ENCODE results near the gene TM9SF4. TPM values are rescaled to one million over a fixed set of nuclear protein-coding genes. Genes with fewer than 3 reads are reported as not detected.
A peak's percentile ranks its signal among the peaks of the same experiment; 100 is the strongest.

TM9SF4 gene
- total RNA-seq, 6 experiments from 2014 or later, result 54.8 to 73.9 (median 60.7) TPM

GRCh38 chr20:32089637-32090362, 19.7 kb upstream of the TM9SF4 start:
- no peaks in the 10 kb centered on the region for H3K36me3 Mint-ChIP-seq (ENCODE audit: low read depth)
- no peak overlapping the region for H3K4me3 Mint-ChIP-seq
- H3K27ac Mint-ChIP-seq, result no peak overlapping the region
- no peaks in the 10 kb centered on the region for H3K4me1 Mint-ChIP-seq (ENCODE audit: low read depth)
- no peaks in the 10 kb centered on the region for H3K9me3 Mint-ChIP-seq
- DNase-seq, result no peak
- no peak for TF ChIP-seq CTCF (IDR thresholded peaks at IDR 0.05)
- H3K27me3 Mint-ChIP-seq (ENCODE audit: insufficient read depth), result peaks cover 39% of the 10 kb centered on the region

DNA sequence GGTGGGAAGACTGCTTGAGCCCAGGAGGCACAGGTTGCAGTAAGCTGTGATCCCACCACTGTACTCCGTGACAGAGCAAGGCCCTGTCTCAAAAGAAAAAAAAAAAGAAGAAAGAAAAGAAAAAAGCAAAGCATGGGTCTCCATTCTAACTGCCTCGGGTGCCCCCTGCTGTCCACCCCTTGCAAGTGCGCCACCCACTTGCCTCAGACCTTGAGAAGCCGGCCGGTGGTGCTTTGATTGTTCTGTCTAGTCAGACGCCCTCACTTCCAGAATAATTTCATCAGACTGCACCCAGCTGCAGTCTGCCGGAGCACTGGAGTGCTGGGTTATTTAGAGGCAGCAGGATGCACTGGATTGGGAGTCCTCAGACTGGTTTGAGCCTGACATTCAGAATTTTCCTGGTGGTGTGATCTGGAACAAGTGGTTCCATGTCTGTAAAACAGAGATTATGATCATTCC, 17.6 kb upstream of the TM9SF4 start:
- DNase-seq, result peak; percentile 61
- H3K36me3 Mint-ChIP-seq (ENCODE audit: low read depth), result no peaks in the 10 kb centered on the region
- H3K27me3 Mint-ChIP-seq (ENCODE audit: insufficient read depth), result peaks cover 31% of the 10 kb centered on the region
- no peaks in the 10 kb centered on the region for H3K9me3 Mint-ChIP-seq
- H3K4me1 Mint-ChIP-seq (ENCODE audit: low read depth), result no peaks in the 10 kb centered on the region
- no peak overlapping the region for H3K4me3 Mint-ChIP-seq
- no peak overlapping the region for H3K27ac Mint-ChIP-seq
- TF ChIP-seq CTCF (IDR thresholded peaks at IDR 0.05), result peak; percentile 98

DNA sequence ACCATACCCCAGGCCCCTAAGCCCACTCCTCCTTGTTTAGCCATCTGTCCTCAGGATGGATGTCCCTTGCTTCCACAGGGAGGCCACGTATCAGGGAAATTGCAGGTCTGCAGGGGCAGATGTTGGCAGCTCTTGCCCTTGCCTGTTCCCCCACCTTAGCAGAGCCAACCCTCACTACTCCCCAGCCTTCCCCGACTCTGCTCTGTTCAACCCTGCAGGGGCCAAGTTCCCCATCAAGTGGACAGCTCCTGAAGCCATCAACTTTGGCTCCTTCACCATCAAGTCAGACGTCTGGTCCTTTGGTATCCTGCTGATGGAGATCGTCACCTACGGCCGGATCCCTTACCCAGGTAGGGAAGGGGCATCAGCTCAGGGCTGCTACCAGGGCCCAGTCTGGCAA, 10.7 kb upstream of the TM9SF4 start:
- DNase-seq, result no peak
- Mint-ChIP-seq H3K9me3 (no peaks in the 10 kb centered on the region), H3K36me3 (ENCODE audit: low read depth) (no peaks in the 10 kb centered on the region), H3K4me3 (no peak overlapping the region), H3K27me3 (ENCODE audit: insufficient read depth) (peaks cover 31% of the 10 kb centered on the region), H3K4me1 (ENCODE audit: low read depth) (no peaks in the 10 kb centered on the region), H3K27ac (no peak overlapping the region)
- TF ChIP-seq CTCF (IDR thresholded peaks at IDR 0.05), result no peak

GRCh38 chr20:32108814-32109391, 611 bp upstream of the TM9SF4 start:
- H3K36me3 Mint-ChIP-seq (ENCODE audit: low read depth), result peaks cover 16% of the 10 kb centered on the region
- no peak overlapping the region; the same call in 1 of the 2 replicates for H3K27ac Mint-ChIP-seq
- H3K9me3 Mint-ChIP-seq, result no peaks in the 10 kb centered on the region
- H3K27me3 Mint-ChIP-seq (ENCODE audit: insufficient read depth), result peaks cover 4% of the 10 kb centered on the region; the same call in 1 of the 2 replicates
- TF ChIP-seq CTCF (IDR thresholded peaks at IDR 0.05), result no peak
- H3K4me3 Mint-ChIP-seq, result no peak overlapping the region; the same call in 1 of the 2 replicates
- H3K4me1 Mint-ChIP-seq (ENCODE audit: low read depth), result peaks cover 34% of the 10 kb centered on the region
- DNase-seq, result no peak

DNA sequence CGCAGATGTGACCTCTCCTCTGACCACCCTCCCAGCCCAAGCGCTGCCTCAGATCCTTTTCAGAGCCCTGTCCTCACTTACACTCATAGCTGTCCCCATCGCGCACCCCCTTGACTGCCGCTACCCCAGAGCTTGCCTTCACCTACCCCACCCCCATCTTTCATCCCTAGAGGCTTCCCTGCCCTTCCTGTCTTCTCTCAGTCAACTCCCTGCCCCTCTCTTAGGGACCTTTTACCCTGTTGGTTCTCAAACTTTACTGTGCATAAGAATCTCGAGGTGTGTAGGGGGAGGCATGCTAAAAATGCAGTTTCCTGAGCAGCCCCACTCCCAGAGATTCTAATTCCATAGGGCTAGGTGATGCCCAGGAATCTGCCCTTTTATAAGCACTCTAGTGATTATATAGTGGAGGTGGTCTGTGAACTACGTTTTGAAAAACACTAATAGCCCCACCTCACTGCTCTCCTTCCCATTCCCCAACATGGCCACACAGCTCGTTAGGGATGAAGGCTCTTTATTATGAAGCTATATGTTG, 725 bp downstream of the TM9SF4 start:
- DNase-seq, result no peak
- TF ChIP-seq CTCF (IDR thresholded peaks at IDR 0.05), result no peak
- Mint-ChIP-seq H3K9me3 (no peaks in the 10 kb centered on the region), H3K36me3 (ENCODE audit: low read depth) (peaks cover 18% of the 10 kb centered on the region), H3K4me1 (ENCODE audit: low read depth) (peaks cover 48% of the 10 kb centered on the region), H3K27me3 (ENCODE audit: insufficient read depth) (no peaks in the 10 kb centered on the region), H3K27ac (peak overlapping the region; percentile 97), H3K4me3 (peak overlapping the region; percentile 96)

All from HFFc6 (cell line).